Thyroid gland (tissue), 4 donors: ENCODE measurements around the gene FHIP2A. TPM values are rescaled to one million over a fixed set of nuclear protein-coding genes. Genes with fewer than 3 reads are reported as not detected.
"Not testable (repeated sequence)": the region's sequence is repeated elsewhere in the genome, so short reads cannot be mapped to it uniquely, and the experiment has no call there.

Experiments used
- DNase-seq, 2 donors: peaks; one replicate each; pipeline ENCODE4 v3.0.0-alpha.2; 2019
- H3K27ac ChIP-seq, 3 donors: fragments of 200-600 bp; sonication (generic); 1 replicate in 2 of 3; 2 replicates in 1 of 3; pipeline ENCODE4 v1.5.1; 2016 to 2019; ENCODE audit warnings: mild to moderate bottlenecking in 1 of 3, moderate library complexity in 1 of 3
- H3K27me3 ChIP-seq: fragments of 200-600 bp; sonication (generic); one replicate; pipeline ENCODE4 v1.5.1; 2019
- H3K36me3 ChIP-seq, 2 donors: fragments of 200-600 bp; sonication (generic); one replicate each; pipeline ENCODE4 v1.5.1; 2016 to 2019
- H3K4me1 ChIP-seq, 2 donors: fragments of 200-600 bp; sonication (generic); one replicate each; pipeline ENCODE4 v1.5.1; 2017 to 2019
- H3K4me3 ChIP-seq, 3 donors: fragments of 200-600 bp; sonication (generic); replicated peaks in 1 of 3; 1 replicate in 2 of 3; 2 replicates in 1 of 3; pipeline ENCODE4 v1.5.1; 2016; ENCODE audit warnings: mild to moderate bottlenecking in 1 of 3
- H3K9me3 ChIP-seq: fragments of 200-600 bp; sonication (generic); one replicate; pipeline ENCODE4 v1.5.1; 2017
- CTCF ChIP-seq, 6 experiments: fragments of 200-600 bp in 3 of 6; fragments of 450-650 bp in 3 of 6; sonication (generic) in 3 of 6; IDR thresholded peaks; one replicate each; pipeline ENCODE4 v1.5.1; 2016 to 2019; ENCODE audit warnings: antibody characterized with exemption in 6 of 6, mild to moderate bottlenecking in 2 of 6, inconsistent platforms in 1 of 6, moderate library complexity in 1 of 6
- POLR2A ChIP-seq, 2 donors: fragments of 450-650 bp; IDR thresholded peaks; one replicate each; pipeline ENCODE4 v1.6.1; 2017; ENCODE audit warnings: antibody characterized with exemption in 2 of 2, mild to moderate bottlenecking in 2 of 2, moderate library complexity in 1 of 2
- WGBS, 2 donors: methylation state at CpG; one replicate each; pipeline ENCODE4 v1.1.5; 2017; 5-methylcytosine and 5-hydroxymethylcytosine counted together
- intact Hi-C: fragments of 100-400 bp; cut with DNase I; formaldehyde crosslinking; loops from one replicate; pipeline ENCODE4 v1.15.1; 2023
- total RNA-seq, 4 donors: library from RNA; depleted of rRNA; stranded (reverse); fragments of >200 nt; gene quantifications; one replicate each; pipeline ENCODE4 v1.2.3, GENCODE V29; 2016

Gene FHIP2A
- total RNA-seq, 4 donors from 2014 or later = 37.8 to 52.3 (median 43.1) TPM

DNA sequence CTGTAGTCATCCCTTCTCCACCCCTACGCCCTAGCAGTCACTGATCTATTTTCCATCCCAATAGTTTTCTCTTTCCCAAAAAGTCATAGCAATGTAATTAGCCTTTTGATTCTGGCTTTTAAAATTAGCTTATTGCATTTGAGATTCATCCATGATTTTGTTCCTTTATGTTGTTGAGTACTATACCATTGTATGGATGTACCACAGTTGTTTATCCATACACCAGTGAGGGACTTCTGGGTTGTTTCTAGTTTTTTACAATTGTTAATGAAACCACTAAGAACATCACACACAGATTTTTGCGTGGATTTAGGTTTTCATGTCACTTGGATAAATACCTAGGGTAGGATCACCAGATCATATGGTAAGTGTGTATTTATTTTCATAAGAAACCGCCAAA lies 16.1 kb downstream of the FHIP2A start:
- intact Hi-C loops = no loop called here

GRCh38 chr10:114839901-114840300 lies 18.3 kb downstream of the FHIP2A start:
- WGBS, 2 donors = 97 to 98% methylated on average over 3 of the region's 3 CpGs
- DNase-seq = no peak
- Histone ChIP-seq H3K4me3 (no peak overlapping the region), H3K4me1 (no peaks in the 10 kb centered on the region), H3K27ac (no peak overlapping the region), H3K27me3 (no peaks in the 10 kb centered on the region), H3K9me3 (no peaks in the 10 kb centered on the region), H3K36me3 (peaks cover 43 to 52% of the 10 kb centered on the region in 2 donors)
- intact Hi-C loops = no loop called here
- TF ChIP-seq CTCF (IDR thresholded peaks at IDR 0.05) (no peak), POLR2A (IDR thresholded peaks at IDR 0.05) (no peak)

More for the DNA sequence above, 16.1 kb downstream of the FHIP2A start:
- Histone ChIP-seq H3K36me3 (peaks cover 44 to 54% of the 10 kb centered on the region in 2 donors), H3K27ac (no peak overlapping the region), H3K4me3 (no peak overlapping the region), H3K4me1 (no peaks in the 10 kb centered on the region), H3K27me3 (no peaks in the 10 kb centered on the region), H3K9me3 (no peaks in the 10 kb centered on the region)
- WGBS, 2 donors = 97 to 98% methylated on average over 3 of the region's 3 CpGs
- no peak for TF ChIP-seq CTCF (IDR thresholded peaks at IDR 0.05)
- no peak for DNase-seq

DNA sequence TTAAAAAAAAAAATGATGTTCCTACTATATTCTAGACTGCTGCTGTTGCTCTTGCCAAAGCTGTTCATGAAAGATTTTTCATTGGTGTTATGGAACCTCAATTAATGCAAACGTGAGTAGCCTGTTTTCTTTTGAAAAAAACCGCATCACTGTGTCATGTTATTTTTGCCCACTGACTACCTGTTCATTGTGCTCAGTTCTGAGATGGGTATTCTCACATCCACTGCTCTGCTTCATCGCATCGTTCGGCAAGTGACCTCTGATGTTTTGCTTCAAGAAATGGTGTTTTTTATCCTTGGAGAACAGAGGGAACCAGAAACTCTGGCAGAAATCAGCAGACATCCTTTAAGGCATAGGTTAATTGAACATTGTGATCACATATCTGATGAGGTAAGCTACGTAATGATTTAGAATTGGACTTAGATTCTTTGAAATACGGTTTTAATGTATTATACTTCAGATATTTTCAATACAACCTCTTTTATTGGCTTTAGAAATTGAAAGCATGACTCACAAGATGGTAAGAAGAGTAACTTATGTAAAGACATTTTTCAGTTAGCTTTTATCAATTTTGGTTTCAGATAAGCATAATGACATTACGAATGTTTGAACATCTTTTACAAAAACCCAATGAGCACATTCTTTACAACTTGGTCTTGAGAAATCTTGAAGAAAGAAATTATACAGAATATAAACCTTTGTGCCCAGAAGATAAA lies 24.6 kb downstream of the FHIP2A start:
- no peaks in the 10 kb centered on the region for H3K4me1 ChIP-seq
- H3K36me3 ChIP-seq = peaks cover 73 to 74% of the 10 kb centered on the region in 2 donors
- TF ChIP-seq CTCF (IDR thresholded peaks at IDR 0.05) (no peak), POLR2A (IDR thresholded peaks at IDR 0.05) (no peak)
- DNase-seq = no peak
- H3K9me3 ChIP-seq = no peaks in the 10 kb centered on the region
- no peak overlapping the region for H3K4me3 ChIP-seq
- H3K27ac ChIP-seq = no peak overlapping the region
- intact Hi-C loops = no loop called here
- 88 to 93% methylated on average over 8 of the region's 8 CpGs for WGBS, 2 donors
- H3K27me3 ChIP-seq = no peaks in the 10 kb centered on the region

DNA sequence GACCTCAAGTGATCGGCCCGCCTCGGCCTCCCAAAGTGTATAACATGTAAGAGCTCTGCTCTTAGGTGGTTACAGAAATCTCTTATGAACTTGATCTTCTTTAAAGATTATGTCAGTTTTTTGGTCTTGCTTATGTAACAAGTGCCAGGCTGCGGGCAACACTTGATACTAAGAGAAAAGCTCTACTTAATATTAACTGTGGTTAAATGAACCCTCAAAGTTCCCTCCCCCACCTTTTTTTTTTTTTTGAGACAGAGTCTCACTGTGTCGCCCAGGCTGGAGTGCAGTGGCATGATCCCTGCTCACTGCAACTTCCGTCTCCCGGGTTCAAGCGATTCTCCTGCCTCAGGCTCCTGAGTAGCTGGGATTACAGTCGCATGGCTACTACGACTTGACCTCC lies 25.9 kb downstream of the FHIP2A start:
- 91 to 98% methylated on average over 10 of the region's 10 CpGs for WGBS, 2 donors
- H3K27ac ChIP-seq, DNase-seq, intact Hi-C loops, H3K4me3 ChIP-seq, H3K9me3 ChIP-seq, H3K27me3 ChIP-seq, H3K4me1 ChIP-seq: not testable (repeated sequence)
- peaks cover 74 to 81% of the 10 kb centered on the region in 2 donors for H3K36me3 ChIP-seq

GRCh38 chr10:114849674-114850073 lies 28.1 kb downstream of the FHIP2A start:
- 96 to 97% methylated on average over 4 of the region's 4 CpGs for WGBS, 2 donors
- Histone ChIP-seq H3K9me3 (no peaks in the 10 kb centered on the region), H3K36me3 (peaks cover 71 to 74% of the 10 kb centered on the region in 2 donors), H3K27ac (no peak overlapping the region), H3K4me3 (no peak overlapping the region), H3K27me3 (no peaks in the 10 kb centered on the region), H3K4me1 (no peaks in the 10 kb centered on the region)
- no peak for DNase-seq
- TF ChIP-seq CTCF (IDR thresholded peaks at IDR 0.05) = no peak
- no peak for TF ChIP-seq POLR2A (IDR thresholded peaks at IDR 0.05)
- intact Hi-C loops = no loop called here
